DMS 273 treated with DMSO at 0.1 percent for 48 hours (cell line): ENCODE data around the gene SSH2.
"Not testable (repeated sequence)": the region's sequence is repeated elsewhere in the genome, so short reads cannot be mapped to it uniquely, and the experiment has no call there.

Experiments used
- DNase-seq: peaks from one replicate; lab custom pipeline; 2025; lab: John Stamatoyannopoulos, UW

Gene SSH2

DNA sequence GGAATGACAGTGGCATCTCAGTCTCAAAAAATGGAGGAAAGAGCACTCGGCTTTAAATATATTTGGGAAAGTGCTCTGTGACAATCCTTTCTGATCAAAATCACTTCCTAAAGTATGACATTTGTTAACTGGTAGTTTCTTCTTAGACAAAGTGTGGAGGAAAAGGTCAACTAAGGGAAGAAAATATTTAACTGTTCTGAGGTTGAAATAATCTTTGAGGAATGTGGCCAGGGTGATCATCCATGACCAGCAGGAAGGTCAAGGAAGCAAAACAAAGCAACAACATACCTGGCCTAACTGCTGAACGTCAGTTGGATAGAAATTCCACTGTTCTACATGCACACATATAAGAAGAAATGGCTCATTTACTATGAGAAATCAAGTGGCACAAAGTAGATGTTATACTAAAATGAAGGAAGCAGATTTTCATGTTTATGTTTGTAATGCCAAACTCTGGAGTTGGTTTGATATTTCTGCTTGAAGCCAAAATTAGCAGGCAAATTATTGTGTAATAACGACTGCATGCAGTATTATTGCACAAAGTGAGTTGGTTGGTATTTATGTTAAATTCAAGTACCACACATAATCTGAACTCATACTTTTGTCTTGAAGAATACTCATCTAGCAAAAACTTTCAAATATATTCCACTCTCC lies 220.0 kb downstream of the SSH2 start:
- DNase-seq: no peak

DNA sequence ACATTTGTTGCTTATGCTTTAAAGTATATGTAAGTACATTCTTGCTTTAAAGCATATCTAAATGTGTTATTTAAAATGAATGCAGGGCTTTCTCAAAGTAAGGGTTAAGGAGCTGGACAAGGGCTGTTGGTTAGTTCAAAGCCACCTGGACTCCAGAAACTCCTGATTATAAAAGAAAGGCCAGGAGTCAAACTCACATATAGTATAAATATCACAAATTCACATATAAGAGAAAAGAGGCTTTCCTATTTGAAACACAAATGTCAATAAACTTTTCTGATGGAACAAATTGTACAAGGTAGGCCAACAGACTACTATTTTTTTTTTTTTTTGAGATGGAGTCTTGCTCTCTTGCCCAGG lies 222.8 kb downstream of the SSH2 start:
- no peak for DNase-seq

DNA sequence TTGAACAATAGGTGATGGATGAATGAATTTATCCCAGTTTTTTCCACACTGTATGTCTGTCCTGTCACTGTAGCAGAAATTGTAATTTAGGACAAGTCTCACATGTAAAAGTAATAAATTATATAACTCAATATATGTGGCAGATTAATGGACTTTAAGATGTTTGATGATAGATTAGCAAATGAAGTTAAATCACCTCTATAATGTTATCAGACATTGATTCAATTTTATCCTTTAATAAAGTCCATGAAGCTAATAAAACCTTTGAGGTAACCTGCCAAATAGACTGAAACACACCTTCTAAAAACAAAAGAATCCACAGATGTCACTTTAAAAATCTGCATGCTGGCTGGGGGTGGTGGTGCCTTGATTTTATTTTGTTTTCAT lies 224.0 kb downstream of the SSH2 start:
- DNase-seq: no peak

DNA sequence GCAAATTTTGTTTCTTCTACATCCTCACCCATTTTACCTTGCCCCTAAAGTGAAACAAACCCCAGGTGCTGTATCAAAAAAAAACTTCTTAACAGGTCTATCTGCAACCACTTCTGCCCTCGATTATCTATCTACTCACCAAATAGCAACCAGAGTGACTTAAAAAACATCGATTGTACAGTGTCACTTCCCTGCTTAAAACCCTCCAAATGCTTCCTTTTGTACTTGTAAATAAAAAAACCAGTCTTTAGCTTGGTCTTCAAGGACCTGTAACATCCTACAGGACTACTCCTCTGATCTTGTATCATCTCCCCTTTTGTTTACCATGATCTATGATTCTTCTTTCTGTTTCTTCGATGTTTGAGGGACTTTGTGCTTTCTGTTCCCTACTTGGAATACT lies 224.6 kb downstream of the SSH2 start:
- no peak for DNase-seq

DNA sequence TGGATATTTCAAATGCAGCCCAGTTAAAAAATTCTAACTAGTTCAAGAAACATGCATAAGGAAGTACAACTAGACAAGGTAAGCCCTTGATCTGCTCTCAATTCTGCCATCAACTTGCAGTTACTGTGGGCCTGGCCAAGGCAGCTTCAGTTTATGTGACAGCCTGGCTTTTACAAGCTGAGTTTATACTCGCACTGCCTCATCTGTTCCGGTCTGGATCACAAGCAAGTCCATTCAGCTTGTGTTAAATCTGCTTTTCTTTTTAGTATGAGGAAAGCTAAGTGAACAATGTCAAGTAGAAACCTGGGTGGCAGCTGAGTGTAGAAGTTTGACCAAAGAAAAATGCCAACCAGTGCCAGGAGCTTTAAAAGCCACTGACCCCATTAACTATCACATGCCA lies 230.7 kb downstream of the SSH2 start:
- DNase-seq: no peak

DNA sequence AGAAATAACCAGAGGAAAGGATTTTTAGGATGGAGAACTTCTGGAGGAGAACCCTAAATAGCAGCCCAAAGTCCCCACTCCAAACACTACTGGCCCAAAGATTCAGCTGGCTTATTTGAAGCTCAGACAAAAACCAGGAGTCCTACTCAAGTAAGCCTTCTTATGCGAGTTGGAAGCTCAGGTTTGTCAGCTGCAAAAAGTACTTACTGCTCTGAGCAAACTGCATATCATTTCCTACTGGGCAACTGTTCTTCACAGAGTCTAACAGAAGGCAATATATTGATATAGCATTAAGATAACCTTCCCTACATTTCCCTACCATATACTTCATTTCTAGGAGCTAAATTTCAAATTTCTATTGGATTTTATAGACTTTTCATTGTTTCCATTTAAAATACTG lies 231.2 kb downstream of the SSH2 start:
- no peak for DNase-seq

DNA sequence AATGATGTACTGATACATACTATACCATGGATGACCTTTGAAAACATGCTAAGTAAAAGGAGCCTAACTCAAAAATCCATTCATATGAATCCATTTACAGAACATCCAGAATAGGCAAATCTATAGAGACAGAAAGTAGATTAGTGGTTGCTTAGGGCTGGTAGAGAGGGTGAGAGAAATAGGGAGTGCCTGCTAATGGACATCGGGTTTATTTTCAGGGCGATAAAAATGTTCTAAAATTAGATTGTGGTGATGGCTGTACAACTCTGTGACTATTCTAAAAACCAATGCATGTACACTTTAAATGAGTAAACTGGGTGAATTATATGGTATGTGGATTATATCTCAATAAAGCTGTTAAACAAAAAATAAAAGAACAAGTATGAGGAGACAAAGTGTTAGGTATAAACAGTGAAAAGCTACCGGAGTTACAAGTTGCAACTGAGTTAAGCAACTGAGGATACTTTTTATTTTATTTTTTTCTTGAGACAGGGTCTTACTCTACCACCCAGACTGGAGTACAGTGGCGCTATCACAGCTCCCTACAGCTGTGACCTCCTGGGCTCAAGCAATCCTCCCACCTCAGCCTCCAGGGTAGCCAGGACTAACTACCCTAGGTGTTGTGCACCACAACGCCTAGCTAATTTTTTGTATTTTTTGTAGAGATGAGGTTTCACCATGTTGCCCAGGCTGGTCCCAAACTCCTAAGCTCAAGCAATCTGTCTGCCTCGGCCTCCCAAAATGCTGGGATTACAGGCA lies 231.8 kb downstream of the SSH2 start:
- DNase-seq: no peak

DNA sequence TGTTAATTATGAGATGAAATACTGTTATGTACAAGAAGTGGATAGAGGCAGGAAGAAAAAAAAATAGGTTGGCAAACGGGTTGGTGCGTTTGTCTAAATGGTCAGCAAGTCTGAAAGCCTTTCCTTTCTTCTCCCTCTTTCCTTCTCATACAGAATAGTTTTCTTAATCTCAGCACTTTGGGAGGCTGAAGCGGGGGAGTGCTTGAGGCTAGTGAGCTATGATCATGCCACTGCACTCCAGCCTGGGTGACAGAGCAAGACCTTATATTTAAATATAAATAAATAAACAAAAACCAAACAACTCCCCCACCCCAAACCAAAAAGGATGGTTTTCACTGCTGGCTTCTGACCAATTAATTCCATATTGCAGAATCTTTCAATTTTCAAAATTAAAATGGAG lies 232.7 kb downstream of the SSH2 start:
- DNase-seq: no peak

DNA sequence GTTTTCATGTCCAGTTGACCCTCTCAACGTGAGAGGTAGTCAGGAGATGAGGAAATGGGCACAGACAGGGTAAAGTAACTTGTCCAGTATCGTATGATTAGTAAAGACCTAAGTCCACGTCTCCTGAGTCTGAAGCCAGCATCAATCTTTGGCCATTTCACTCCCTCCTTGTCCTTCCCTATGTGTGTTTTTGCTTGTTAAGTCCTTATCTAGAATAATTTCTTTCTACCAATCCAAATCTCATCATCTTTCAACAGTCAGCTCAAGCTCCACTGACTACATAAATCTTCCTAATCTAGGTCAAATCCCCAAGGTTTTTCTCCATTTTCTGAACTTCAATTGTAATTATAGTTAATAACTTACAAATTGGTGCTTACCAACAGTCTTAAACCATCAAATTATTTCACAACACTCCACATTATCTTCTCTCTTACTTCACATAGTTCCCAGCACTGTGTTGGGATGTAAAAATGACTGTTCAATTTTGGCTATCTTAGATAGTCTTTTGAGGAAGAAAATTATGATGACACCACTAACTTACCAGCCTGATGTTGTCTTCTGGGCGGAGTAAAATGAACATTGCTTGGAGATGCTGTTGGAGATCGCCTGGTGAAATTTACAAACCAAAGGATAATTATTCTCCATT lies 235.0 kb downstream of the SSH2 start:
- DNase-seq: no peak

DNA sequence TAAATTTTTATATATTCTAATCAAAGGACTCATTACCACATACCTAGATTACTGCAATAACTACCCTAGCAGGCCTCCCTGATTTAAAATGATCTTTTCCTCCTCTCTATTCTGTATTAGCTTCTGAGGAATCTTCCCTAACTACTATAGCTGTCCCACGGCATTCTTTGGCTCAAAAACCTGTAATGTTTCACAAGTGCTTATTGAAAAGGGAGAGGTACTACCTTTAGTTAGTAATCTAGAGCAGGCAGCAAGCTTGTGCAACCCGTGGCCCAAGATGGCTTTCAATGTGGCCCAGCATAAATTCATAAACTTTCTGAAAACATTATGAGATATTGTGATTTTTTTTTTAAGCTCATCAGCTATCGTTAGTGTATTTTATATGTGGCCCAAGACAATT lies 236.3 kb downstream of the SSH2 start:
- no peak for DNase-seq

DNA sequence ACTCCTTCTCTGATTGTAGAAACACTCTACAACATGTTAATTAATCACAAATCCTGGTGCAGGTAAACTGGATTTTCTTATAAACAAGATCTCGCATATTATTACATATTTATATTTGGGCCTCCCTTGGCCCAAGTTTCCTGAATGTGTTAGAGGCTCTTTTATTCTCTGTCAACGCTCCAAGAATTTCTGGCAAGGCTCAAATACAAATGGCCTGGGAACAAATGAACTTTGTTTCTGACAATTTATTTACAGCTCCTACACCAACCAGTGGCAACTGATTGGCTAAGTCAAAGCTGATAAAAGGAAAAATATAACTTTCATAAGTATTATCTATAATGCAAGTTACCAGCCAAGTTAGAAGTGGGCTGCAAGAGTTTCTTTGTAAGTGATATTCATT lies 242.4 kb downstream of the SSH2 start:
- DNase-seq: no peak

DNA sequence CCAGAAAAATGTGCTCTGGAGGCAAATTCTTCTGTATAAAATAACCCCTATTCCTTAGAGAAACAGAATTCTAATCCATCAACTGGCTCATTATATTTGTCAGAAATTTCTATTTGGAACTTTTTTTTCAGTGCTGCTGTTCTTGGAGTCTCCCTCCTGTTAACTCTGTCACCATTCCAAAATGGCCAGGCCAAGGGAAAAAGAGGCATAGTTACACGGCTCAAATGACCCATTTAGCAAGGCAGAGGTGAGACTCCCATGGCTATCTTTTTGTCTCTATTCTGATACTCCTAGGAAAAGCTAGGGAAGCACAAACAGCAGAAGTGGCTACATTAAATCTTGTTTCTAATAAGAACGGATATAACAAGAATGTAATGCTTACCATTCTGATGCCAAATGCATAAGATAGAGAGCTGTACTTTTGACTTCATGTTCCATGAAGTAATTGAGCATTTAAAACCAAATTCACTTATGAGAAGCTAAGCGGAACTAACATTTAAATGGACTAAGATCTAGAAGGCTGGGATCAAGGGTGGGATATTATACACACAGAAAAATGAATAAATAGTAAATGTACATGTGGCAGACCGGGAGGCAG lies 242.9 kb downstream of the SSH2 start:
- no peak for DNase-seq

DNA sequence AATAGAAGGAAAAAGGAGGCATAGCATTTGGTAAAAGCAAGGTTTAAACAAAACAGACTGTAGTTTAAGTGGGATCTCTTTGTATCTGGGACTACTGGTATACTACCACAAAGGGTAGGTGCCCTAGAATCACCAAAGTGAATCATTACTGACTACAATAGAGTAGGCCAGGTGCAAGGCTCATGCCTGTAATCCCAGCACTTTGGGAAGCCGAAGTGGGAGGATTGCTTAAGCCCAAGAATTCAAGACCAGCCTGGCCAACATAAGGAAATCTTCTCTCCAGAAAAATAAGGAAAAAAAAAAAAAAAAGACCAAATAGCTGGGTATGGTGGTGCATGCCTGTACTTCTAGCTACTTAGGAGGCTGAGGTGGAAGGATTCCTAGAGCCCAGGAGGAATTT lies 246.5 kb downstream of the SSH2 start:
- DNase-seq: no peak

DNA sequence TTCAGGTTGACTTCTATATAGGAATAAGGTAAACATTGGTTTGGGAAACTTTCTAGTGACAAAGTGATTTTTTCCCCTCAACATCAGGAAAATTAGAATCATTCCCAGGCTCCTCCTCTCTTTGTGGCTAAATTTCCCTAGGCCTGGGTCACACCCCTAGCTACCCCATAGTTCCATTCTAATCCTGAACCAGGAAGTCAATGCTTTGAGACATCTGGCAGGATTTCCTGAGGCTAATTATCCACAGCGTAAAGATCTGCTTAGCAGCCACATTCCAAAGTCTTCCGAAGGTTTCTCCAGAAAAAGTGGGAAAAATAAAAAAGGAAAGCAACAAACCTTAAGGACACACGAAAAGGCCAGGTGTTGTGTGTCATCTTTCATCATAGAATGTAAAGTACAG lies 247.0 kb downstream of the SSH2 start:
- DNase-seq: no peak

DNA sequence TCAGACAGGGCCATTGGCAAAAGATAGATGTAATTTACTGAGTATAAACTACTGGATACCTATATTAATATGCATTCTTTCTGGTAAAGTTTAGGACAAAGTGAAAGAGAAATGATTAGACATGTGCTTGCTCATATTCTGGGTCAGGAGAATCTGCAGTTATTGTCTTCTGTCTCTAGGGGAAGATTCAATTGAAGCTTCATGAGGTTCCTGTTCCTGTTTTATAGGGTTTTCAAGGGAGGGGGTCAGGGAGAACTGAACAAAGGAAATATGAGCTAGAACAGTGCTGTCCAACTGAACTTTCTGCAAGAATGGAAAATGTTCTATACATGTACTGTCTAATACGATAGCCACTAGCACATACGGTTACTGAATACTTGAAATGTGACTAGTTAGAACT lies 248.0 kb downstream of the SSH2 start:
- DNase-seq: no peak

DNA sequence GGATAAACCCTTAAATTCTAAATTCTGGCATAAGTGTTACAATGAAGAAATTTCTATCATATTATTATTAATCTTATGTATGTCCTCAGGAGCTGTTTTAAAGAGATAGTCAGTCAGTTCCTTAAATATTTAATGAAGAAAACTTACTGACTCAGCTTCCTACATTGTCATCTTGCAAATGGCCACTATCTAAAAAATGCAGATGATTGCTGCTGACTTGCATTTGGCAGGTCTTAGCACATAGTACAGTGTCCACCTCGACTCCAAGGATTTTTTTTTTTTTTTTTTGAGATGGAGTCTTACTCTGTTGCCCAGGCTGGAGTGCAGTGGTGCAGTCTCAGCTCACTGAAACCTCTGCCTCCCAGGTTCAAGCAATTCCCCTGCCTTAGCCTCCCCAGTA lies 252.2 kb downstream of the SSH2 start:
- DNase-seq: no peak

DNA sequence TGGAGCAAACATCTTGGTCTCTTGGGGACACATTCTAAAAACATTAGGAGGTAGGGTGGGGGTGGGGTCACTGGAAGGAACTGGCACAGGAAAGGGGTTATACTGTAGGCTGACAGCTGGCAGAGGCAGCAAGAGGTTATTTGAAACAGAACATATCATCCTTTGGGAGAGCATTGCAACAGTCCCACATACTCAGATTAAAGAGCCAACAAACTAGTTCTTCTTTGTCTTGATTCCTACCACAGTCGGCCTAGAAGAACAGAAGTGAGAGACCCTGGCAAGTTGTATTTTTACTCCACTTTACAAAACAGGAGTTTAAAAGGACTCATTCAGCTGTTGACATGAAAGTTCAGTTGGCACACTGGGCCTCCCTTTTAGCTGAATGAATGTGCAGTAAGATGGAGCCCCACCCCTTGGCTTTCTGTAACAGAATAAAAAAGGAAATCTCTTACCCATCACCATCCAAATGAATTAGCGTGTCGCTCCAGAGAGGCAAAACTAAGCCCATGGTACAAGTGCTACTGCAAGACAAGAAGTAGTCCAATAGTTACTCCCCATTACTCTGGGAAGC lies 252.7 kb downstream of the SSH2 start:
- peak; percentile 37 for DNase-seq

DNA sequence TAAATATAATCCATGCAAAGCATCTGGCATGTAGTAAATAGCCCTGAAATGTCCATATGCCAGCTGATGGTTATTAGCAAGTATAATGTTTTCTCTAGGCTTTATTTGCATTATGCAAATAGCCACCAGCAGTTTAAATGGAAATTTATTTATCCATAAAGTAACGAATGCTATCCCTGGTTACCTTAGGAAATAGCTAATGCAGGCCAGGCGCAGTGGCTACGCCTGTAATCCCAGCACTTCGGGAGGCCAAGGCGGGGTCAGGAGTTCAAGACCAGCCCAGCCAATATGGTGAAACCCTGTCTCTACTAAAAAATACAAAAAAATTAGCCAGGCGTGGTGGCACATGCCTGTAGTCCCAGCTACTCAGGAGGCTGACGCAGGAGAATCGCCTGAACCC lies 254.1 kb downstream of the SSH2 start:
- not testable (repeated sequence) for DNase-seq

DNA sequence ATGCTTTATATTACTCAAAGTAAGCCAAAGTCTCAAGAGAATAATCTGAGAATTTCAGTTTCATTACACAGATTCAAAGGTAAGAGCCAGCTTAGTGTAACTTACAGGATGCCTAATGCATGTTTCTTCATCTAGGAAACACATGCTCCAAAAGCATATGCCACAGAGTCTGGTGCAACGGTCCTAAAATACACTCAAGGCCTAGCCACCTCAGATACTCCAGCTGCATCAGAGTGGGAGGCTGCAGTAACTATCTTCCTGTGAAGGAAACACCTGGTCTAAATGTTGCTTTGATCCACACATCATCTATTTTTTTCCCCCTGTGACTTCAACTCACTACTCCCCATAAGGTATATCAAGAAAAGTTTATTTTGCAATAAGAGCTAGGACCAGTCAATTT lies 255.7 kb downstream of the SSH2 start:
- no peak for DNase-seq

DNA sequence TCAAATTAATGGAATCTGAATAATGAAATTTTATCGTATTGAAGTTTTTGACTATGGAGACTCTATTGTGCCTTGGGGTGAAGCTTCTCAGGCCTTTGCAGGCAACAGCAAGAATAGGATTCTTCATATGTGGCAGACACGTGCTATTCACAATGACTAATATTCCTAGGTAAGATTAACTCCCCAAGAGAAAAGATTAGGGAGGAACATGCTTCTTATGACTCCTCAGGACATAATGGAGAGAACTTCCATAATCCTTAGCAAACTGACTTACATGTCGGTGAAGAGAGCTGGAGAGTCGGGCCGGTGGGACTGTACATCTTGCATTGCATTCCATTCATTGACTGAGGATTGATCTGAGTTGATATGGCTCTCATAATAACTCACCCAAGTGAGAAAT lies 258.4 kb downstream of the SSH2 start:
- no peak for DNase-seq

DNA sequence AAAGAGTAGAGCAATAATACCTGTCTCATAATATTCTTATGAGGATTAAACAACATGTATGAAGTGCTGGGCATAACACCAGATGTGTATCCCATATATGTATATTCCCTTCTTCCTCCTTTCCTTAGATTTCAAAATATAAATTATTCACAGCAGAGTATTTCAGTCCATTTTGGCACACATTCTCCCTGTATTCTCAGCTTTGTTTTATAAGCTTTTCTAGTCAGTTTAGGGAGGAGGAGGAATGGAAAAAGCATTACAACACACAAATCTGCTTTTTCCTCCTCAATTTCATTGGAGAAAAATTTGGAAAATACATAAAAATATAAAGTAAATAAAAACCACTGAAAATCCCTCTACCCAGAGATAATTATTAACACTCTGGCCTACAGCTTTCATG lies 260.8 kb downstream of the SSH2 start:
- DNase-seq: no peak

DNA sequence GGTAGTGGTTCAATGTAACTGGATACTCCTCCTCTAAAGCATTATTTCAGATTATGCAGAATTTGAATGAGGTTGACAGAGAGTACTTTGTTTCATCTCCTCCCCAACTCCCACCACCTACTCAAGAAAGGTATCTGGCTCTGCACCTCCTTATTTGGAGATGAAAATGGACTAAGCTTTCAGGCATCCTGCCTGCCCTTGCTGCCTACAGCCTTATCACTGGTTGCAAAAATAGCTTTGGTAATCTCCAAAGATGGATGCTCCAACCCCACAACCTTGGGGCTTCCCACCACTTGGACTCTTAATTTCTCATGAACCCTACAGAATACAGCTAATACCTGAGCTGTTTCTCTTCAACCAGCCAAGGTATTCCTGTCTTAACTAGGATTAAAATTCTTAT lies 262.1 kb downstream of the SSH2 start:
- no peak for DNase-seq

DNA sequence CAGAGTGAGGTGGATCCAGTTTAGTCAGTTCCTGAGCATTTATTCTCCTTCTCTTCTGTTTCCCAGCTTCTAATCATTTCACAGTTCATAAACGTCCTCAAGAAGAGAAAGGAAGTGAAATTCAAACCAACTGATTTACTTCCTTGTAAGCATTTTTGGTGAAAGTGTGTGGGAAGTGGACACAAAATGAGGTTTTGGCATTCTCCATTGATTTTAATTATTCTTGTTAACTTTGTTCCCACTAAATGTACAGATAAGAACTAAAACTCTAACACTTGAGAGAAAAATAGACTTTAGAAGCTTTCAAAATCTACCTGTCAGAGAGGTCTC lies 264.6 kb downstream of the SSH2 start:
- DNase-seq: no peak
